ENCODE data around the gene DDIT4. TPM values are rescaled to one million over a fixed set of nuclear protein-coding genes. Genes with fewer than 3 reads are reported as not detected.
"Not testable (repeated sequence)": the region's sequence is repeated elsewhere in the genome, so short reads cannot be mapped to it uniquely, and the experiment has no call there.

DDIT4 gene
- total and polyA plus RNA-seq, 8 donors: 89.9 to 188 (median 162) TPM

- Histone ChIP-seq H3K9me3 (no peaks in the 10 kb centered on the region), H3K4me1 (peaks cover 0 to 11% (median 0%) of the 10 kb centered on the region in 4 donors), H3K36me3 (no peaks in the 10 kb centered on the region), H3K27me3 (no peaks in the 10 kb centered on the region), H3K27ac (no peak overlapping the region), H3K4me3 (no peak overlapping the region)
- WGBS, 5 donors: 56 to 66% (median 60%) methylated on average over 14 of the region's 14 CpGs
- intact Hi-C loops (cut with DNase I; ENCODE audit: low total_unique reads): no loop called here
- DNase-seq: peak in 1 of 2 donors; percentile 39
- no peak for TF ChIP-seq POLR2AphosphoS5 (IDR thresholded peaks at IDR 0.05)
- TF ChIP-seq EP300 (IDR thresholded peaks at IDR 0.05): no peak
- TF ChIP-seq POLR2A (IDR thresholded peaks at IDR 0.05): no peak
- no peak for TF ChIP-seq CTCF (IDR thresholded peaks at IDR 0.05)
These were observed 12.3 kb downstream of the DDIT4 start for GRCh38 chr10:72285972-72286521.

GRCh38 chr10:72291019-72291532 is 17.4 kb downstream of the DDIT4 start:
- WGBS, 5 donors: 96 to 100% (median 99%) methylated on average over 4 of the region's 4 CpGs

GRCh38 chr10:72292223-72292691 is 18.5 kb downstream of the DDIT4 start:
- WGBS, 5 donors: 49 to 65% (median 58%) methylated on average over 5 to 6 of the region's 6 CpGs
- no peaks in the 10 kb centered on the region for H3K9me3 ChIP-seq
- peak; percentile 52 to 84 for DNase-seq
- H3K4me1 ChIP-seq: peaks cover 0 to 17% (median 10%) of the 10 kb centered on the region in 4 donors
- H3K4me3 ChIP-seq: no peak overlapping the region
- intact Hi-C loops (cut with DNase I; ENCODE audit: low total_unique reads): no loop called here
- no peaks in the 10 kb centered on the region for H3K27me3 ChIP-seq
- TF ChIP-seq EP300 (IDR thresholded peaks at IDR 0.05) (no peak), POLR2A (IDR thresholded peaks at IDR 0.05) (no peak), CTCF (IDR thresholded peaks at IDR 0.05) (no peak), POLR2AphosphoS5 (IDR thresholded peaks at IDR 0.05) (peak in 1 of 3 donors; percentile 53)
- H3K36me3 ChIP-seq: no peaks in the 10 kb centered on the region
- peak overlapping the region in 1 of 5 donors; percentile 35 for H3K27ac ChIP-seq

More at GRCh38 chr10:72291019-72291532, 17.4 kb downstream of the DDIT4 start:
- no peak overlapping the region for H3K4me3 ChIP-seq
- peak in 1 of 2 donors; percentile 17 for DNase-seq
- intact Hi-C loops (cut with DNase I; ENCODE audit: low total_unique reads): no loop called here
- no peak for TF ChIP-seq POLR2AphosphoS5 (IDR thresholded peaks at IDR 0.05)
- TF ChIP-seq CTCF (IDR thresholded peaks at IDR 0.05): no peak
- TF ChIP-seq EP300 (IDR thresholded peaks at IDR 0.05): no peak
- no peak for TF ChIP-seq POLR2A (IDR thresholded peaks at IDR 0.05)
- H3K27ac ChIP-seq: no peak overlapping the region
- no peaks in the 10 kb centered on the region for H3K9me3 ChIP-seq
- H3K27me3 ChIP-seq: no peaks in the 10 kb centered on the region
- H3K36me3 ChIP-seq: no peaks in the 10 kb centered on the region
- H3K4me1 ChIP-seq: peaks cover 0 to 11% (median under 1%) of the 10 kb centered on the region in 4 donors

- Histone ChIP-seq H3K9me3 (no peaks in the 10 kb centered on the region), H3K4me3 (no peak overlapping the region), H3K4me1 (peaks cover 10 to 31% (median 19%) of the 10 kb centered on the region in 4 donors), H3K27me3 (no peaks in the 10 kb centered on the region), H3K36me3 (no peaks in the 10 kb centered on the region), H3K27ac (peak overlapping the region in 2 of 5 donors; percentile 94 to 96)
- TF ChIP-seq CTCF (IDR thresholded peaks at IDR 0.05): no peak
- no peak for TF ChIP-seq POLR2AphosphoS5 (IDR thresholded peaks at IDR 0.05)
- no peak for TF ChIP-seq POLR2A (IDR thresholded peaks at IDR 0.05)
- TF ChIP-seq EP300 (IDR thresholded peaks at IDR 0.05): no peak
- no peak for DNase-seq
- intact Hi-C loops (cut with DNase I; ENCODE audit: low total_unique reads): no loop called here
- WGBS, 5 donors: 82 to 87% (median 85%) methylated on average over 4 to 8 of the region's 8 CpGs
These were observed 21.7 kb downstream of the DDIT4 start for GRCh38 chr10:72295330-72295910.

GRCh38 chr10:72296829-72297280 is 23.1 kb downstream of the DDIT4 start:
- peak overlapping the region; percentile 87 to 96 (median 95) for H3K27ac ChIP-seq
- H3K36me3 ChIP-seq; H3K9me3 ChIP-seq; DNase-seq; H3K27me3 ChIP-seq; intact Hi-C loops (cut with DNase I; ENCODE audit: low total_unique reads): not testable (repeated sequence)
- peak overlapping the region; percentile 52 to 74 (median 65) for H3K4me3 ChIP-seq
- WGBS, 5 donors: 72 to 84% (median 78%) methylated on average over 17 to 19 of the region's 19 CpGs
- H3K4me1 ChIP-seq: peaks cover 10 to 31% (median 19%) of the 10 kb centered on the region in 4 donors
